ENCODE results near the gene DBNDD2.

The DBNDD2 gene

GRCh38 chr20:45456632-45457031 lies 48.5 kb downstream of the DBNDD2 start:
- Histone ChIP-seq H3K27ac (ENCODE audit: low read depth, low read length, poor library complexity, severe bottlenecking) (no peak overlapping the region), H2AFZ (ENCODE audit: low read length) (no peak overlapping the region), H3K9ac (ENCODE audit: low read length) (no peak overlapping the region), H3K27me3 (ENCODE audit: insufficient read depth, low read length) (0 out of 2 replicates have a peak, but pooled peaks cover 5% of the 10 kb centered on the region), H3K4me2 (ENCODE audit: low read length) (no peak overlapping the region), H3K79me2 (ENCODE audit: insufficient read depth, low read length) (no peaks in the 10 kb centered on the region), H3K9me2 (ENCODE audit: low read depth, low read length) (no peaks in the 10 kb centered on the region), H3K4me1 (ENCODE audit: insufficient read depth, low read length, severe bottlenecking) (no peaks in the 10 kb centered on the region), H3K9me3 (ENCODE audit: low read length) (no peaks in the 10 kb centered on the region), H4K20me1 (ENCODE audit: insufficient read depth, low read length) (no peaks in the 10 kb centered on the region), H3K36me3 (ENCODE audit: insufficient read depth, low read length) (no peaks in the 10 kb centered on the region), H3K4me3 (ENCODE audit: low read depth, low read length, poor library complexity, severe bottlenecking) (no peak overlapping the region), H3F3A (ENCODE audit: insufficient read depth, low read length) (no peaks in the 10 kb centered on the region)
- TF ChIP-seq, protein P1, sequence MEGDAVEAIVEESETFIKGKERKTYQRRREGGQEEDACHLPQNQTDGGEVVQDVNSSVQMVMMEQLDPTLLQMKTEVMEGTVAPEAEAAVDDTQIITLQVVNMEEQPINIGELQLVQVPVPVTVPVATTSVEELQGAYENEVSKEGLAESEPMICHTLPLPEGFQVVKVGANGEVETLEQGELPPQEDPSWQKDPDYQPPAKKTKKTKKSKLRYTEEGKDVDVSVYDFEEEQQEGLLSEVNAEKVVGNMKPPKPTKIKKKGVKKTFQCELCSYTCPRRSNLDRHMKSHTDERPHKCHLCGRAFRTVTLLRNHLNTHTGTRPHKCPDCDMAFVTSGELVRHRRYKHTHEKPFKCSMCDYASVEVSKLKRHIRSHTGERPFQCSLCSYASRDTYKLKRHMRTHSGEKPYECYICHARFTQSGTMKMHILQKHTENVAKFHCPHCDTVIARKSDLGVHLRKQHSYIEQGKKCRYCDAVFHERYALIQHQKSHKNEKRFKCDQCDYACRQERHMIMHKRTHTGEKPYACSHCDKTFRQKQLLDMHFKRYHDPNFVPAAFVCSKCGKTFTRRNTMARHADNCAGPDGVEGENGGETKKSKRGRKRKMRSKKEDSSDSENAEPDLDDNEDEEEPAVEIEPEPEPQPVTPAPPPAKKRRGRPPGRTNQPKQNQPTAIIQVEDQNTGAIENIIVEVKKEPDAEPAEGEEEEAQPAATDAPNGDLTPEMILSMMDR (IDR thresholded peaks at IDR 0.05; ENCODE audit: low read length) = peak; percentile 63
- no peak for TF ChIP-seq EZH2 (IDR thresholded peaks at IDR 0.05; ENCODE audit: borderline replicate concordance, low read length)

- no peak for TF ChIP-seq EZH2 (IDR thresholded peaks at IDR 0.05; ENCODE audit: borderline replicate concordance, low read length)
- TF ChIP-seq, protein P1 (IDR thresholded peaks at IDR 0.05; ENCODE audit: low read length) = no peak; the same call in 1 of the 2 replicates
- Histone ChIP-seq H3K9me3 (ENCODE audit: low read length) (no peaks in the 10 kb centered on the region), H3F3A (ENCODE audit: insufficient read depth, low read length) (no peaks in the 10 kb centered on the region), H4K20me1 (ENCODE audit: insufficient read depth, low read length) (no peaks in the 10 kb centered on the region), H3K4me2 (ENCODE audit: low read length) (no peak overlapping the region), H3K4me1 (ENCODE audit: insufficient read depth, low read length, severe bottlenecking) (no peaks in the 10 kb centered on the region), H3K9me2 (ENCODE audit: low read depth, low read length) (no peaks in the 10 kb centered on the region), H3K27me3 (ENCODE audit: insufficient read depth, low read length) (0 out of 2 replicates have a peak, but pooled peaks cover 5% of the 10 kb centered on the region), H3K27ac (ENCODE audit: low read depth, low read length, poor library complexity, severe bottlenecking) (no peak overlapping the region), H3K79me2 (ENCODE audit: insufficient read depth, low read length) (no peaks in the 10 kb centered on the region), H2AFZ (ENCODE audit: low read length) (no peak overlapping the region), H3K9ac (ENCODE audit: low read length) (no peak overlapping the region), H3K4me3 (ENCODE audit: low read depth, low read length, poor library complexity, severe bottlenecking) (no peak overlapping the region), H3K36me3 (ENCODE audit: insufficient read depth, low read length) (no peaks in the 10 kb centered on the region)
Observed at GRCh38 chr20:45459606-45460005, 51.5 kb downstream of the DBNDD2 start.

All from OCI-LY1 (cell line).